Heart right ventricle (tissue), 16 donors: Measurements from ENCODE around the gene NUP133. TPM values are rescaled to one million over a fixed set of nuclear protein-coding genes. Genes with fewer than 3 reads are reported as not detected.
"Not testable (repeated sequence)": the region's sequence is repeated elsewhere in the genome, so short reads cannot be mapped to it uniquely, and the experiment has no call there.

ENCODE experiments used
- ATAC-seq, 8 donors: fragments of 200-7000 bp; cut with Tn5 transposase; one replicate each; pipeline ENCODE4 v1.9.1; 2020; ENCODE audit warnings: mild to moderate bottlenecking in 8 of 8, moderate library complexity in 8 of 8, moderate number of reproducible peaks in 1 of 8
- DNase-seq, 2 donors: peaks; one replicate each; pipeline ENCODE4 v3.0.0-alpha.2; 2020
- H3K27ac ChIP-seq, 10 donors: fragments of 200-600 bp; sonication (generic) in 2 of 10; one replicate each; pipeline versions ENCODE4 v1.5.0 to v1.8.0; 2020 to 2022; ENCODE audit warnings: mild to moderate bottlenecking in 3 of 10
- H3K27me3 ChIP-seq, 7 donors: fragments of 200-600 bp; one replicate each; pipeline ENCODE4 v1.8.0; 2021 to 2022; ENCODE audit warnings: mild to moderate bottlenecking in 2 of 7
- H3K36me3 ChIP-seq, 9 donors: fragments of 200-600 bp; sonication (generic) in 1 of 9; one replicate each; pipeline versions ENCODE4 v1.5.0 to v1.8.0; 2020 to 2022; ENCODE audit warnings: mild to moderate bottlenecking in 2 of 9
- H3K4me1 ChIP-seq, 9 donors: fragments of 200-600 bp; sonication (generic) in 1 of 9; one replicate each; pipeline versions ENCODE4 v1.5.0 to v1.8.0; 2020 to 2022; ENCODE audit warnings: mild to moderate bottlenecking in 4 of 9
- H3K4me3 ChIP-seq, 10 donors: fragments of 200-600 bp; sonication (generic) in 2 of 10; one replicate each; pipeline versions ENCODE4 v1.5.0 to v1.8.0; 2020 to 2022; ENCODE audit warnings: mild to moderate bottlenecking in 7 of 10, moderate library complexity in 2 of 10
- H3K9me3 ChIP-seq, 11 donors: fragments of 200-600 bp in 10 of 11; sonication (generic) in 2 of 11; one replicate each; pipeline versions ENCODE4 v1.5.0 to v1.8.0; 2013 to 2022; ENCODE audit warnings: mild to moderate bottlenecking in 2 of 11, control low read depth in 1 of 11, moderate library complexity in 1 of 11
- WGBS, 2 donors: extraction: QIAGEN DNeasy Blood & Tissue Kit; methylation state at CpG; one replicate each; pipeline ENCODE4 v1.1.7; 2013; ENCODE audit warnings: inconsistent platforms in 1 of 2; 5-methylcytosine and 5-hydroxymethylcytosine counted together
- intact Hi-C, 10 donors: fragments of 100-400 bp; cut with DNase I; formaldehyde crosslinking; loops; one replicate each; pipeline versions ENCODE4 v1.11.1 to v1.14.2; 2022
- polyA plus RNA-seq, 2 donors: library from polyadenylated mRNA; stranded (reverse); fragments of 200-250 nt; gene quantifications; one replicate each; pipeline ENCODE4 v1.2.3, GENCODE V29; 2013
- total RNA-seq, 10 donors: library from RNA; stranded (reverse); fragmentation: NEBNext Ultra II Directional in 3 of 10; extraction: Animal tissue kit (Norgen Biotek cat#: 25700) in 3 of 10; gene quantifications; one replicate each; pipeline versions ENCODE4 v1.2.1 to v1.2.4, GENCODE V29; 2021 to 2023
- TF ChIP-seq, protein P1 (sequence below), 9 donors: fragments of 200-600 bp; sonication (generic) in 2 of 9; IDR thresholded peaks; one replicate each; pipeline versions ENCODE4 v1.5.0 to v1.8.0; 2021 to 2022; ENCODE audit warnings: antibody characterized with exemption in 9 of 9, mild to moderate bottlenecking in 5 of 9, moderate library complexity in 1 of 9
- donor health status: Arrhythmogenic right ventricular cardiomyopathy.
- donor health status: ischemic (EF 13 %, LVEDD 7.1; RV severe dilation, severe dysfunction).
- donor health status: healthy with polysubstance abuse.
- donor health status: DM: no; HTN: yes; CAD: no.
- donor health status: DM: no; HTN: no; CAD: no.
- donor health status: ischemic (EF 25% LVEDD 6.9; RV normal size, moderate dysfunction).
- donor health status: ischemic (EF 25% LVEDD 5.7; RV mildly dilated, moderate dysfunction).
- donor health status: healthy.
- donor health status: DM: yes; HTN: yes; CAD: no.
- donor health status: Ischemic cardiomyopathy.
- donor health status: ischemic (EF 35%, LVEDD 5.7; RV mildly dilated, moderate dysfunction).
- donor health status: nonischemic (EF 11% LVEDD 7.7; RV severe dilation, severe dysfunction).
- donor health status: DM: yes; HTN: yes; CAD: no.
- donor health status: PGD.
- donor health status: ischemic (EF 29% LVEDD 5.4; RV normal size, mild dysfunction).
- donor health status: nonischemic (EF 23%, LVEDD 6.1; RV moderate dilation, normal function).

Gene NUP133
- total and polyA plus RNA-seq, 12 donors, result 9.3 to 36.3 (median 31.3) TPM

DNA sequence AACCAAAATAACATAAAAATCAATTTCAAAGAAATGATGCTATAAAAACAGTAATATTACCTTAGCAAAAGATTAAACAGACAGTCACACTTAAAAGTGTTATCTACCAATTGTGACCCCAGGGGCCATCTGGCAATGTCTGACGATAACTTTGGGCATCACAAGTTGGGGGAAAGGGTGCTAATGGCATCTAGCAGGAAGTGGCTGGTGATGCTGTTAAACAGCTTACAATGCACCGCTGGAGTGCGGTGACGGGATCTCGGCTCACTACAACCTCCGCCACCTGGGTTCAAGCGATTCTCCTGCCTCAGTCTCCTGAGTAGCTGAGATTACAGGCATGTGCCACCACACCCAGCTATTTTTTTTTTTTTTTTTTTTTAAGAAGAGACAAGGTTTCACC, 27.6 kb downstream of the NUP133 start:
- WGBS, 2 donors, result 88 to 91% methylated on average over 7 of the region's 7 CpGs
- intact Hi-C loops, result loop anchor here in 9 of 10 donors (2.0 to 10.0 kb wide), 7 partner anchors 108 to 816 kb away; no protein-coding TSS in a partner anchor
- ATAC-seq, result no peak
- no peak for DNase-seq
- TF ChIP-seq, protein P1, sequence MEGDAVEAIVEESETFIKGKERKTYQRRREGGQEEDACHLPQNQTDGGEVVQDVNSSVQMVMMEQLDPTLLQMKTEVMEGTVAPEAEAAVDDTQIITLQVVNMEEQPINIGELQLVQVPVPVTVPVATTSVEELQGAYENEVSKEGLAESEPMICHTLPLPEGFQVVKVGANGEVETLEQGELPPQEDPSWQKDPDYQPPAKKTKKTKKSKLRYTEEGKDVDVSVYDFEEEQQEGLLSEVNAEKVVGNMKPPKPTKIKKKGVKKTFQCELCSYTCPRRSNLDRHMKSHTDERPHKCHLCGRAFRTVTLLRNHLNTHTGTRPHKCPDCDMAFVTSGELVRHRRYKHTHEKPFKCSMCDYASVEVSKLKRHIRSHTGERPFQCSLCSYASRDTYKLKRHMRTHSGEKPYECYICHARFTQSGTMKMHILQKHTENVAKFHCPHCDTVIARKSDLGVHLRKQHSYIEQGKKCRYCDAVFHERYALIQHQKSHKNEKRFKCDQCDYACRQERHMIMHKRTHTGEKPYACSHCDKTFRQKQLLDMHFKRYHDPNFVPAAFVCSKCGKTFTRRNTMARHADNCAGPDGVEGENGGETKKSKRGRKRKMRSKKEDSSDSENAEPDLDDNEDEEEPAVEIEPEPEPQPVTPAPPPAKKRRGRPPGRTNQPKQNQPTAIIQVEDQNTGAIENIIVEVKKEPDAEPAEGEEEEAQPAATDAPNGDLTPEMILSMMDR (IDR thresholded peaks at IDR 0.05), result no peak
- H3K4me1 ChIP-seq, result peaks cover 0 to 12% (median 4%) of the 10 kb centered on the region in 9 donors
- no peaks in the 10 kb centered on the region for H3K27me3 ChIP-seq
- H3K36me3 ChIP-seq, result peaks cover 0 to 97% (median 35%) of the 10 kb centered on the region in 9 donors
- H3K4me3 ChIP-seq, result no peak overlapping the region
- no peaks in the 10 kb centered on the region for H3K9me3 ChIP-seq
- no peak overlapping the region for H3K27ac ChIP-seq

DNA sequence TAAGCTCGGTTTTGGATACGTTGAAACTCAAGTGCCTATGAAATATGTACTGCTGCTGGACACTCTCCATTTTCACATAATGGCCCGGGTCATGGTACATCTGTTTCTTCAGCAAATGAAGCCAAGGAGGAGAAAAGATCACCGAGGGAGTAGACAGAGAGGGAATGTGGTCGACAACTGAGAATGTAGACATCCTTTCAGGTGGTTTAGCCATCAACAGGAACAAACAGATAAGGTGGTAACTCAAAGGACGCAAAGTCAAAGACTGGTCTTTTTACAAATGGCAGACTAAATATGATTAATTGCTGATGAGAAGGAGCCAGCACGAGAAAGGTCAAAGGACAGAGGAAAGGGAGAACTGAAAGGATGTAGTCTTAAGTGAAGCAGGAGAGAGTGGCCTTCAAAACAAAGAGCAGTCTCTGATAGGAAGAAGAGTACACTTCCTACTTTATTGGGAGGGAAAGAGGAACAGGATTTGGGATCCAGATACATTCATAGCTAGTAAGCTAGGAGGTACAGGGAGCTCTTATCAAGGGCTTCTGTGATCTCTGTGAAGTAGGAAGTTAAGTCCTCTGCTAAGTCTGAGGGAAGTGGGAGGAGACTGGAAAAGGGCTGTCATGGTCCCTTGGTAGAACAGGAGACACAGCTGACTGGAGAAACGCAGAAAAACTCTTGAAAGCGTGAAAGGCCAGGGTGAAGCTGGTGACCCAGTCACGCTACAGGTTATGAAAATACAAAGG, 28.3 kb downstream of the NUP133 start:
- Histone ChIP-seq H3K4me1 (peaks cover 0 to 12% (median 4%) of the 10 kb centered on the region in 9 donors), H3K9me3 (no peaks in the 10 kb centered on the region), H3K36me3 (peaks cover 0 to 97% (median 34%) of the 10 kb centered on the region in 9 donors), H3K27me3 (no peaks in the 10 kb centered on the region), H3K27ac (peak overlapping the region in 1 of 10 donors; percentile 9), H3K4me3 (no peak overlapping the region)
- DNase-seq (no peak), ATAC-seq (peak in 2 of 8 donors; percentile 39 to 48)
- TF ChIP-seq, protein P1 (IDR thresholded peaks at IDR 0.05), result no peak
- WGBS, 2 donors, result 69 to 71% methylated on average over 10 of the region's 10 CpGs
- intact Hi-C loops, result loop anchor here in 9 of 10 donors (2.0 to 10.0 kb wide), 7 partner anchors 108 to 815 kb away; no protein-coding TSS in a partner anchor

GRCh38 chr1:229478852-229479251, 29.3 kb downstream of the NUP133 start:
- 96% methylated on average over 1 of the region's 1 CpG for WGBS, 2 donors
- Histone ChIP-seq H3K27ac (no peak overlapping the region), H3K4me1 (peaks cover 0 to 12% (median 4%) of the 10 kb centered on the region in 9 donors), H3K9me3 (no peaks in the 10 kb centered on the region), H3K36me3 (peaks cover 0 to 97% (median 27%) of the 10 kb centered on the region in 9 donors), H3K4me3 (no peak overlapping the region), H3K27me3 (no peaks in the 10 kb centered on the region)
- intact Hi-C loops, result no loop called here
- no peak for DNase-seq
- TF ChIP-seq, protein P1 (IDR thresholded peaks at IDR 0.05), result no peak
- ATAC-seq, result no peak

DNA sequence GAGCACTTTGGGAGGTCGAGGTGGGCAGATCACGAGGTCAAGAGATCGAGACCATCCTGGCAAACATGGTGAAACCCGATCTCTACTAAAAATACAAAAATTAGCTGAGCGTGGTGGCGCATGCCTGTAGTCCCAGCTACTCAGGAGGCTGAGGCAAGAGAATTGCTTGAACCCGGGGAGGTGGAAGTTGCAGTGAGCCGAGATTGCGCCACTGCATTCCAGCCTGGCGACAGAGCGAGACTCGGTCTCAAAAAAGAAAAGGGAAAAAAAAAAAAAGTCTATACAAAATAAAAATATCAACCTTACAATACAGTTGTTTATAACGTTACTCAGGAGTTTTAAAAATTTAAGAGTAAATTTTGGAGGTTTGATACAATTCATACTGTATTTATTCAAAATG, 32.3 kb downstream of the NUP133 start:
- H3K27me3 ChIP-seq, H3K9me3 ChIP-seq, ATAC-seq, H3K4me3 ChIP-seq, H3K27ac ChIP-seq, DNase-seq, intact Hi-C loops, H3K4me1 ChIP-seq: not testable (repeated sequence)
- WGBS, 2 donors, result 95 to 97% methylated on average over 13 of the region's 13 CpGs
- H3K36me3 ChIP-seq, result peaks cover 0 to 98% (median 32%) of the 10 kb centered on the region in 9 donors

DNA sequence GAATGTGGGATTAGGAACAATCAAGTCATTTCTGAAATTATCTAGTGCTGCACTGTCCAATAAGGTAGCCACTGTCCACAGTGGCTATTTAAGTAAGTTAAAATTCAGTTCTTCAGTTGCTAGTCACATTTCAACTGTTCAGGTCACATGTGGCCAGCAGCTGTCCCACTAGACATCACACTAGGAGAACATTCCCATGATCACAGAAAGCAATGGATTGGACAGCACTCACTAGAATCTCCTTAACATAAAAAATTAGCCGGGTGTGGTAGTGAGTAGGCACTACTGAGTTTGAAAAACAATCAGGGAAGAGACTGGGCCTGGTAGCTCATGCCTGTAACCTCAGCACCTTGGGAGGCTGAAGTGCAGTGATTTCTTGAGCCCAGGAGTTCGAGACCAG, 33.6 kb downstream of the NUP133 start:
- TF ChIP-seq, protein P1 (IDR thresholded peaks at IDR 0.05), result no peak
- peaks cover 0 to 98% (median 42%) of the 10 kb centered on the region in 9 donors for H3K36me3 ChIP-seq
- no peaks in the 10 kb centered on the region for H3K9me3 ChIP-seq
- intact Hi-C loops, result no loop called here
- no peaks in the 10 kb centered on the region for H3K27me3 ChIP-seq
- no peak overlapping the region for H3K4me3 ChIP-seq
- H3K27ac ChIP-seq, result no peak overlapping the region
- H3K4me1 ChIP-seq, result peaks cover 0 to 5% (median 0%) of the 10 kb centered on the region in 9 donors
- WGBS, 2 donors, result 92 to 96% methylated on average over 2 of the region's 2 CpGs
- ATAC-seq (no peak), DNase-seq (no peak)
